Dermis microvascular lymphatic vessel endothelial cell (primary cell): ENCODE results near the gene ABCB9. TPM values are rescaled to one million over a fixed set of nuclear protein-coding genes. Genes with fewer than 3 reads are reported as not detected.

Experiments used
- DNase-seq, 2 donors: peaks; one replicate each; pipeline versions ENCODE4 v3.0.0 to v3.0.0-alpha.2; 2010; ENCODE audit warnings: low read depth in 2 of 2
- total RNA-seq: library from RNA; depleted of rRNA; stranded (reverse); fragments of >200 nt; gene quantifications from 2 replicates; pipeline ENCODE4 v1.2.1, GENCODE V29; 2014

ABCB9 gene
- total RNA-seq, 1 donor from 2014 or later = 4.5 TPM

- DNase-seq = no peak
Measured at GRCh38 chr12:122994781-122995502, 28.7 kb upstream of the ABCB9 start.

- DNase-seq = no peak
Measured at GRCh38 chr12:122994140-122994675, 27.9 kb upstream of the ABCB9 start.

DNA sequence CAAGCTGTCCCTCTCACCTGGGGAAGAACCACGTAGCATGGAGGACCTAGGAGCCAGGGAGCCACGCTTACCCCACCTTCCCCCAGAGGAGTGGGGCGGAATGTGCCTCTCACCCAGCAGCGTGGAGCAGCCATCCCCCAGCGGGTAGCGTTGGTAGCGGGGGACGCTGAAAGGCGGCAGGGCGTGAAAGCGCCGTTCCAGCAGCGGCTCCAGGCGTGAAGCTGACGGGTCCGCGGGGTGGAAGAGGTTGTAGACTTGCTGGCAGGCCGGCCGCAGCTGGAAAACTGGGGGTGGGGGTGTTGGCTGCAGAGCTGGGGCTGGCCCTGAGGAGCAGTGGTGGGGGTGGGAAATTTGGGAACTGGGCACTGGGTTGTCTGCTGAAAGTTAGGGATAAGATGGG is 26.1 kb upstream of the ABCB9 start:
- DNase-seq = no peak

DNA sequence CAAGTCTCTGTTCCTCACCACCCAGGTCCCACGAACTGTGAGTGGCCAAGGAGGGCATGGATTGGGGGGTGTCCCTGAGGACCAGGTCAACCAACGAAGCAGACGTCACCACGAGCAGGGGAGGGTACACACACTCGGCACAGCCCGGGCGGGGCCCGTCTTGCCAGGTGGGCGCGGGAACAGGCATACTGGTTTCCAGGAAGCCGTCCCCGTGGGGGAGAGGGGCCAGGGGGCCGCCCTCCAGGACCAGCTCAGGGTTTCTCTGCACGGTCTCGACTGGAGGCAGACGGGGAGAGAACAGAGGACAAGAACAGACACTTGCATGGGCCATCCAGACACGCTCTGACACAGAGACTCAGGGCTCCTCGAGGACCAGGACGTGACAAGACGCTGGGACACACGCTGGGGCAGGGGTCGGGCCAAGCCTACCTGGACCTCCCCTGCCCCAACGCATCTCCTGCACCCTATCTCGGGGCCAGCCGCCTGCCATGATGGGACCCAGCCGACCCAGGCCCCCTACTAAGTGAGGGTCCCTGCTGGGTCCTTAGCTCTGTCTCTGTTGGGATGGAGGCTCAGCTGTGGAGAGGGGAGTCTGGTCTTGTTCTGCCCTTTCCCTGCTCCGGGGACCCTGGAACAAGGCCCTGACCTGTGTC is 25.5 kb upstream of the ABCB9 start:
- DNase-seq = no peak

DNA sequence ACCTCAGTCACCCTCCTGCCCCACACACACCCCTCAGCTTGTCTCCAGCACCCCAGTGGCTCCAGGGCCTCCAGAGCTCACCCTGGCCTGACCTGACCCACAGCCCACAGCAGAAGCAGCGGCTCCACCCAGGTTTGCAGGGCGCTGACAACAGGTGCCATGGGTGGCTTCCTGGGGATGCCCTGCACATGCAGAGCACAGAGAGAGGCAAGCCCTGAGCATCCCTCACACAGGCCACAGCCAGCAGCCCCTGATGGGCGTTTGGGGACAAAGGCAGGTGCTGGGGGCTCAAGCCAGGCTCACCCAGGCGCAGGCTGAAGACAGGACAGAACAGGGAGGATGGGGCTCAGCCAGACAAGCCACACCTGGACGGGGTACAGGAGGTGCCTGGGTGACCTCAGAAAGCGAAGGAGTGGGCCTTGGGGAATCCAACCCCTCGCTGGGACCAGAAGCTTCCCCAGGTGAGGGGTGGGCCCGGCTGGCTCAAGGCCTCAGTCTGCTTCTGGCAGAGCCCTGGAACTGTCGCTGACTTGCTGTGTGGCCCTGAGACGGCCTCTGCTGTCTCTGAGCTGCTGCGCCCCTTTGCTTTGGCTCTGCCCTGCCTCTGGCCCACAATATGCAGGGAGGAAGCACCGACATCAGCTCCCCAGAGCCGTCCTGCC is 24.8 kb upstream of the ABCB9 start:
- DNase-seq = no peak

- no peak for DNase-seq
Measured at GRCh38 chr12:122990561-122990960, 24.3 kb upstream of the ABCB9 start.

GRCh38 chr12:122989874-122990419 is 23.7 kb upstream of the ABCB9 start:
- no peak for DNase-seq

DNA sequence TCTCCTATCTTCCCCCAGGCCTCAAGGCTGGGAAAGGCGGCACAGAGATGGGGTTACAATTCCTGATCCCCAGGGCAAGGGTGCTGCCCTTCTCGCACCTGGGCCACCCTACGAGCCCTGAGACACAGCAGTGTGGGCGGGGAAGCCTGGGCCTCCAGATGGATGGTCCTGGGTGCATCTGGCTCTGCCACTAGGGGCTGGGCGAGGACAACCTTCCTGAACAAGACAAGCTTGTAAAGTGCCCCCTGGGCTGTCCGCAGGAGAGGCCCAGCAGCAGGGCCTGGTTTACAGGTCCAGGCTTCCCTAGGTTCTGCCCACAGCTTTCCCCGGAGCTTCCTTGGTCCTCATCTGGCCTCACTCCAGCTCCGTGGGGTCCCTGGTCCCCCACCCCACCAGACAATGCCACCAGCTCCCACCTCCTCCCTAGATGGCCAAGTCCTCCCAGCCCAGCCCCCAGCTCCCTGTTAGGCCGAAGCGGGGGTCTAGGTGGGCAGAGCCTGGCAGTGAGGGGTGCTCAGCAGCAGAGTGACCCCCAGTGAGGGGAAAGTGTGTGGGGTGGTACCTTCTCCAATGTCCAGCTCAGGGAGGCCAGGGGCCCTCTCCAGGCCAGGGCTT is 23.1 kb upstream of the ABCB9 start:
- no peak for DNase-seq

DNA sequence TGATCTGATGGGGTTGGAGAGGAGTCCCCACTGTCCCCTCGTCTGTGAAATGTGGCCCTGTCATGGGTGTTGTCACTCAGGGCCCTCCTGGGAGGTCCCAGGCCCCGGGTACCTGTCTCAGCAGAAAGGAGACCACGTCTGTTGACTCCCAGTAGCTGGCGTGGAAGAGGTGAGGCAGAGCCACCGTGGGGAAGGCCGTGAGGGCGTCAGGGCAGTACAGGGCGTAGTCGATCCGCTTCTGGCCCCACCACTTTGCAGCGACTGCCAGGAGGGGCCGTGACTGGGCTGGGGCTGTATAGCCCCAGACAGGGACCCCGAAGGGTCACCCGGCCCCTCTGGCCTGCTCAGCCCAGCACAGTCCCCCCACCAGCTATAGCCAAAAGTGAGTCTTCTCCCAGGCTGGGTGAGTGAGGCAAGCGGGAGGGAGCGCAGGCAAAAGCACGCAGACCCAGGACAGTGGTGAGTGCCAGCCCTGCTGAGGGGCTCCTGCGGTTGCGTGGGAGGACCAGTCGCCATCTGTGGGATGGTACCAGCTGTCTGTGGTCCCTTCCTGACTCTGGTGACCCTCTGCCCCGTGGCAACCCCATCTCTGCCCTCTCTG is 22.4 kb upstream of the ABCB9 start:
- no peak for DNase-seq

- DNase-seq = no peak
Measured at GRCh38 chr12:122988036-122988435, 21.8 kb upstream of the ABCB9 start.

DNA sequence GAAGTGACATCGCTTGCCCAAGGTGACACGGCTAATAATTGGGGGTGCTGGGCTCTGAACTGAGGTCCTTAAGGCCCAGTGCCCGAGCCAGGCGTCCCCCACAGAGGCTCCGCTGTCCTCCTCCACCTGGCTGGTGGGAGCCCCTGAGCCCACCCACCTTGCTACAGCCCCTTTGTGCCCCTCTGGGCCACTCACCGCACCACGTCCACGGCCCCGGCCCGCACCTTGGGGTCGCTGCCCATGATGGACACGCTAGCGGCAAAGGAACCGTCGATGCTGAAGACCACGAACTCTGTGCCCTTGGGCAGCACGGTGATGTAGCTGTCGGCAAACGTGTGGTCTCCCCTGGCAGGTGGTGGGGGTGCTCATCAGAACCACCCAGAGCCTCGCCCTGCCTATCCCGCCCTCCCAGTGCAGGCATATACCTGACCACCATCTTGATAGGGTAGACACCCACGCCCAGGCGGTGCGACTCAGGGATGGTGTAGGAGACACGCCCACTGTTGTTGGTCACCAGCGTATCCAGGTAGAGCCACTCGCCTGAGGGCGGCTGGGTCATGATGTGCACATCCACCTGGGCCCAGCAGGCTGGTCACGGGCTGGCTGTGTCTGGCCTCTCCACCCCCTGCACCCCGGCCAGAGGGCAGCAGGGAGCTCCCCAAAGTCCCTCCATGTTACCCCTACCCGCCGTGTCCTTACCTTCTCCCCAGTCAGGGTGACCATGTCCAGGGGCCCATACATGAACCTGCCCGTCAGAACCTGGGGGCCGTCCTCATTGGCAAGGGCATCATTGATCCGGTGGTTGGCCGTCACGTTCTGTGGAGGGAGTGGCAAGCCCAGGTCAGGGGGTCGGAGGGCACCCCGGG is 21.1 kb upstream of the ABCB9 start:
- DNase-seq = no peak

GRCh38 chr12:122986258-122986871 is 20.1 kb upstream of the ABCB9 start:
- DNase-seq = no peak

DNA sequence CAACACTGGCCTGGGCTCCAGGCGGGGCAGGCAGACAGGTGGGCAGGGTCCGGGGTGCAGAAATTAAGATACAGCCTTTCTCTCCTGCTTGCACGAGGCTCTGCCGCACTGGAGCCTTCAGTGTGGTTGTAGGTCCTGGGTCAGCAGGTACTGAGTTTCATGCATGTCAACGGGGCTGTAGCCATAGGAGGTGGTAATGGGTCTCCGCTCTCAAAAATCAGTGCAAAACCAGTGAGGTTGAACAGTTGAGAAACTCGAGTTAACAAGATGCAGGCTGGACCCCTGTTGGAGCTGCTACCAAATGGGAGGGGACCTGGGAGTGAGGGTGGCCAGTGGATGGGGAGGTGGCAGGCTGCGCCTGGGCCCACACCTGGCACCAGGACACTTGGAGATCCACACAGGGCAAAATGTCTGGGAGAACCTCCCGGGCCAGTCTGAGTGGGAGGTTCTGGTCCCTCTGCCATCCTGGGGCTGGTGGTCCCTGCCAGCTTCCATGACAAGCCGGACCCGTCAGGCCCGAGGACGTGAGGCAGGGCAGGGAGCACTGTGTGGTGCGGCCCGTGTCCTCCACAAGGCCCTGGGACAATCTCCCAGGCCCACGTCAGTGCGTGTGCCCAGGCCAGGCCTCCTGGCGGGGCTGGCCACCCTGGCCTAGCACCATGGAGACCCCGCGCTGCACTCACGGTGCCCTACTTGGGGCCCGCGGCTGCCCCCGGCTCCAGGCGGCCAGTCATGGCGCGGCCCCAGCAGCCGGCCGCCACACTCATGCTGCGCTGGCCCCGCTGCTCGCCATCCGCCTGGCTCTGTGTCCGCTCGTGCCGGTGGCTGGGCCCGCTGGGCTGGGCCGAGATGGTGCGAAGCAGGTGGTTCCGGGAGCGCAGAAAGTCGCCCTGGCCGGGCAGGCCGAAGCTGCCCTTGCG is 19.3 kb upstream of the ABCB9 start:
- no peak for DNase-seq

DNA sequence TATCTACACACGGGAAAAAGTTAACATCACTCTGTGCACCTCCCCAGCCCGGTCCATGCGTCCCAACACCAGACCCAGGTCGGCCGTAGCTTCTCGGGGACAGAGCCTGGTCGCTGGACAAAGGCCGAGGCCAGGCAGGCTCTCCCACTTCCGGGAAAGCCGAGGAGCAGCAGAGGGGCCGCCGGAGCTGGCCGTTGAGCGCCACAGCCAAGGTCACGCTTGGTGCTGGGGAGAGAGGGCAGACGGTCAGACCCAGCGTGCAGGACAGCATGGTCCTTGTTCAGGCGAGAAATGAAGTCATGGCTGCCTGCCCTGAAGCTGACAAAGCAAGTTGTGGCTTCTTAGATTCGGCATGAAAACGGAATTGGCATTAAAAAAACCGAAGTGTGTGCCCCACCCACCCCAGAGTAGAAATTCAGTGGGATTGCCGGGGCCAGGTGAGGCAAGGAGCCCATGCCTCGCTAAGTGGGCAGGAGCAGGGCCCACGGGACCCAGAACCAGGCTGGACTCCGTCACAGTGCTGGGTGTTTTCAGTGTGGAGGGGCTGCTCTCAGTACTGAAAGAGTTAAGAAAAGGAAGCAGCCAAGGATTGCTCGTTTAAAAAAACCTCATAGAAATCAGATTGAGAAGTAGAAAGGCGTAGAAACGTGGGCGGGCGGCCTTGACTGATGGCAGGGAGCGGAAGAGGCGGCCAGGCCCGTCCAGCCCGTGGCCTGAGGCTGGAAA is 18.5 kb upstream of the ABCB9 start:
- DNase-seq = peak in 1 of 2 donors; percentile 25

DNA sequence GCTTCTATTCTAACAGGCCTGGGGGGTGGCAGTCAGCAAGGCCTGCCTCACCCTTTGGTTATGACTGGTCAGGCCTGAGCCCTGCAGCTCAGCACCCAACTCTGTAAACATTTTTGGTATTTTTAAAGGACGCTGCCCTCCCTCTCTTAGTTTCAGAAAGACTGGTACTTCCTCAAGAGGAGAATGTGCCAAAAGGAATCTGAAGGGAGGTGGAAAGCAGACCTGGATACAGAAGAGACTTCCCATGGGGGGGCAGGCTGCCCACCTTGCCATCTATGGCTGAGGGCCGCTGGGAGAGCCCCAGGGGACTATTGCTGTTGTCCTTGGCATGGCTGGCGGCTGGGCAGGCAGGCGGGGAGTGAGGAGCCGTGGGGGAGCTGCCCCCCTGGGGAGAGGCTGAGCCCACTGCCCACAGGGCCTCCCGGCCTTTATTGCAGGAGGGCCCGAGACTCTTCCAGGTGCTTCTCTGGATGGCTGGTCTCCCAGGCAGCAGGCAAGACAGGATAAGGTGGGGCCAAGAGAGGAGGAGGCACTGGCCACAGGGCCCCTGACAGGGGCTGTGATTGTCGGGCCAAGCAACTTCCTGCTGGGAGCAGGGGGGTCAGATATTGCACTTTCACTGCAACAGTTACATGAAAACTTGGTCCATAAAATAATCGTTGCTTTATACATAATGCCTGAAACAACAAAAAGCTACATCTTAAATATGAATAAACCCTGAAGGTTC is 17.7 kb upstream of the ABCB9 start:
- peak in 1 of 2 donors; percentile 41 for DNase-seq

- no peak for DNase-seq
Measured at GRCh38 chr12:122982963-122983788, 16.9 kb upstream of the ABCB9 start.

DNA sequence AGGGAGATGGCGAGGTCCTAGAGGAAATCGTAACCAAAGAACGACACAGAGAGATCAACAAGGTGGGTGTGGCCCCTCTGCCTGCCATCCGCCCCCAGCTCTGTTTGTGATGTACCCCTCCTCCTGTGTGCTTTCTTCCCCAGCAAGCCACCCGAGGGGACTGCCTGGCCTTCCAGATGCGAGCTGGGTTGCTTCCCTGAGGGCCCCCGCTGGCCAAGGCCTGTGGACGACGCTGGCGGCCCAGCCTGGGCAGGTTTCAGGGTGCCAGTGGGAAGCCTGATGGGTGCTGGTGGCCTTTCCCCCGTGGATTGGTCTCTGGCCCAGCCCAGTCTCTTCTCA is 16.2 kb upstream of the ABCB9 start:
- DNase-seq = no peak
